SH-SY5Y (cell line): ENCODE data around the gene GCFC2.

Source experiments
- GATA2 ChIP-seq: IDR thresholded peaks from 2 replicates; pipeline ENCODE4 v1.6.1; 2011; ENCODE audit warnings: mild to moderate bottlenecking, low read depth, low read length
- GATA3 ChIP-seq: IDR thresholded peaks from 2 replicates; pipeline ENCODE4 v1.6.1; 2011; ENCODE audit warnings: low read depth, mild to moderate bottlenecking, low read length, moderate library complexity

DNA sequence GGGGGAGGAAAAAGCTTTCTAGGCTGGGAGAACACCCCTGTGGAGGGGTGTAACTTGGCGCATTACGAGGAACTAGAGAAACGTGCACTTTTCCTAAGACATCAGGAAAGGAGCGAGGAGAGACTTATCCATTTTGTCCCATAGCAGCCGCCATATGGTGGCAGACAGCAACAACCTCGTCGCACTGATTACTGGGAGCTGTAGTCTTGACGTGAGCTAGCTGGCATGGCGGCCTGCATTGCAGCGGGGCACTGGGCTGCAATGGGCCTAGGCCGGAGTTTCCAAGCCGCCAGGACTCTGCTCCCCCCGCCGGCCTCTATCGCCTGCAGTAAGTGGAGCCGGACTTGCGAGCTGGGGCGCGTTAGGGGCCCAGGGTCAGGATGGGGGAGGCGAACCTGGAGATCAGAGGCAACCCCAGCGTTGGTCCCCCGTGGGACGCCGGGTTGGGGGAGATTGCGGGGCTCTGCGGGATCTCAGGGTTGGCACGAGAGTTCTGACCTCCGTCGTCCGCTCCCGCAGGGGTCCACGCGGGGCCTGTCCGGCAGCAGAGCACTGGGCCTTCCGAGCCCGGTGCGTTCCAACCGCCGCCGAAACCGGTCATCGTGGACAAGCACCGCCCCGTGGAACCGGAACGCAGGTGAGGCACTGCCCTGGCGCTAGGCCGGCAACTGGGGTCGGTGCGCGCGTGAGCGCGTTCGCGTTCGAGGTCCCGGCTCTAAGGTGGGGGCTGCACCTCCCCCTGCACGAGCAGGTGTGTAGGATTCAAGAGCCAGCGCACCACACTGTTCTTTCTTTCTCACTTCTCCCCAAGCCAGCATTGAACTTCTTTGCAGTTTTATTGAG, 63.9 kb downstream of the GCFC2 start, which contains the start of gene MRPL19:
- TF ChIP-seq GATA2: no peak
- no peak for TF ChIP-seq GATA3
